Stimulated activated CD4-positive, alpha-beta T cell treated with anti-CD3 and anti-CD28 coated beads, Interleukin-4, amount 100 ng/mL, for 4 hours (primary cell): Measurements from ENCODE around the gene PTPRF.
A peak's percentile ranks its signal among the peaks of the same experiment; 100 is the strongest.

ENCODE experiments used
- DNase-seq, 2 experiments: peaks; one replicate each; pipeline ENCODE4 v3.0.0-alpha.2; 2020

The PTPRF gene

DNA sequence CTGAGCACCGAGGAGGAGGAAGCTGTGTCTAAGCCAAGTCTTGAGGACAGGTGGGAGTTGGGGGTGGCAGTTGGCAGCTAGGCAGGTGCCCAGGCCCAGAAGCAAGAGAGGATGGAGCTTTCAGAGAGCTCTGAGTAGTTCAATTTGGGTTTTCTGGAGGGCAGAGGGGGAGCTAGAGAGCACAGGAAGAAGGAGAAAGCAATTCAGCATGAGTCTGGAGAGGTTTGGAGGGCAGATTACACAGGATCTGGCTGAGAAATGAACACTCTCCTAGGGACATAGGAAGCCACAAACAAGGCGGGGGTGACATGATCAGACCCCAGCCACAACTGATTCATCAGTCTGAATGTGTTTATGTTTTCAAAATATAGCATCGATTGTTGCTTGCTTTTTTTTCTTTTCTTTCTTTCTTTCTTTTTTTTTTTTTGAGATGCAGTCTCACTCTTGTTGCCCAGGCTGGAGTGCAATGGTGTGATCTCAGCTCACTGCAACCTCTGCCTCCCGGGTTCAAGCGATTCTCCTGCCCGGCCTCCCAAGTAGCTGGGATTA, 23.8 kb downstream of the PTPRF start:
- DNase-seq: no peak

DNA sequence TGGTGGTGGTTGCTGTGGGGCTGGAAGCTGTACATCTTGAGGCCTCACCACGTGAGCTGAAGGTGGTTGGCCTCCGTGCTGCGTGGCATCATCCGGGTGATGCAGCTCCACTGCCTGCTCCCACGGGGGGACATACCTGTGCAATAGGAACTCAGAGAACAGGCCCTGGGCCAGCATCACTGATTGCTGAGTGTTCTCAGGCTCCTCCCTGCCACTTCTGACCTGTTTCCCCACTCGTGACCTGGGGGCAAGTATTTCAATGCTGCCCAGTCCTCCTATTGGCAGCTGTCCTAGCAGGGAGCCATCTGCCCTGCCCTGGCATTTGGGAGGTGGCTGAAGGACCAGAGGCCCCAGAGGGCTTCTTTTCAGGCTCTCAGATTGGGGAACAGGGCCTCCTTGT, 26.1 kb downstream of the PTPRF start:
- no peak for DNase-seq

DNA sequence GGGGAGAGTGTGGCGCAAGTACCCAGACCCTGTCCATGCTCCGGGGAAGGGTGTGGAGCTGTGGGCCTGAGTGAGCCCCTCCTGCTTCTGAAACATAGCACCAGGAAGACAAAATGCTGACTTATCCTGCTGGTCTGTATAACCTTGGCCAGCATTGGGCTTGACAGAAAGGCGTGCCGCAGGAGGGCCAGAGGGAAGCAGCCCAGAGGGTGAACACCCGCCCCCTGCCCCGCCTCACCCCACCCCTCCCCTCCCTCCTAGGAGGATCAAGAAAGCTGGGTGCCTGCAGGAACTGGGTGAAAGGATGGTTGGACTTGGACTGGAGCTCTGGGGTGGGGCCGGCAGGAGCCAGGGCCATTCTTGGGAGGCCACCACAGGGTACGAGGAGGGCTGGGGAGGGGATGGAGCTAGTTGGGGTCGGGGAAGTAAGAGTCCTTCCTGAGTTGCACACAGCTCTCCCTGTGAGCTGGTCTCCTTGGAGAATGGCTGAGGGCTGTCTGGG, 27.1 kb downstream of the PTPRF start:
- no peak for DNase-seq

DNA sequence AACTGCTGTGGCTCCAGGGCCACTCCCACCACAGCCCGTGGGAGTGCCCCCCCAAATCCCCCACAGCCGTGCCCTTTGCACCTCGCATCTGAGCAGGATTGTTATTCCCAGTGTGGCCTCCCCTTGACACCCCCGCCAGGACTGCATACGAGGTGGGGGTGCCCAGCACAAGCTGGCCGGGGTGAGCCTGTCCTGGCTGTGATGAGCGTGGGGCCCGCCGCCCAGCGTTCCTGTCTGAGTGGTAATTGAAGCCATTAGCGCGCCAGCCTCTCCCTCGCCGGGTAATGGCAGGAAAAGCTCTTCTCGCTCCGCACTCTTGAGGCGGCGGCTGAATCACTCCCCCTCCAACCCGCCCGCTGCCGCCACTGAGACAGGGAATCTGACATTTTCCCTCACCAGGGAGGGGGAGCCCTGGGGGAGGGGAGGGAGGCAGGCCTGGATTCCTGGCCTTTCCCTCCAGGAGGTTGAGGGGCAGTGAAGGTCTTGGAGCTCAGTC, 27.7 kb downstream of the PTPRF start:
- no peak for DNase-seq

DNA sequence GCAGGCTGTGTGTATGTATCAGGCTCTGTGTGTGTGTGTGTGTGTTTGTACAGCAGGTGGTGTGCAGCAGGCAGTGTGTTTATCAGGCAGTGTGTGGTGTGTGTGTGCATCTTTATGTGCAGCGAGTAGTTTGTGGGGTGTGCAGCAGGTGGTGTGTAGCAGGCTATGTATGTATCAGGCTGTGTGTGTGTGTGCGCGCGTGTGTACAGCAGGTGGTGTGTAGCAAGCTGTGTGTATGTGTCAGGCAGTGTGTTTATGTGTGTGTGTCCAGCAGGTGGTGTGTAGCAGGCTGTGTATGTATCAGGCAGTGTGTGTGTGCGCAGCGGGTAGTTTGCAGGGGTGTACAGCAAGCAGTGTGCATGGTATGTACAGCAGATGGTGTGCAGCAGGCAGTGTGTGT, 29.0 kb downstream of the PTPRF start:
- DNase-seq: no peak

DNA sequence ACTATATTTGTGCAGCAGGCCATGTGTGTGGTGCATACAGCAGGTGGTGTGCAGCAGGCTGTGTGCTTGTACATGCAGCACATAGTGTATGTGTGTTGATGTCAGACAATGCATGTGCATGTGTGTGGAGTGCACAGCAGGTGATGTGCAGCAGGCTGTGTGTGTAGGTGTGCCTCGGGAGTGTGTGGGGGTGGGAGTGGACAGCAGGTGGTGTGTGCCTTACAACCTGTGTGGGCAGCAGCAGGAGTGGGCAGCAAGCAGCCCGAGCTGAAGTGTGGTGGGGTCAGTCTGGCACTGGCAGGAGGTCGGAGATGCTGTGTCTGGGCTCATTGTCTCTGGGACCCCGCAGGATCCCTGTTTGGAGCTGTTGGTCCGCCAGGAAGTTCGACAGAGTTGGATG, 29.6 kb downstream of the PTPRF start:
- no peak for DNase-seq

DNA sequence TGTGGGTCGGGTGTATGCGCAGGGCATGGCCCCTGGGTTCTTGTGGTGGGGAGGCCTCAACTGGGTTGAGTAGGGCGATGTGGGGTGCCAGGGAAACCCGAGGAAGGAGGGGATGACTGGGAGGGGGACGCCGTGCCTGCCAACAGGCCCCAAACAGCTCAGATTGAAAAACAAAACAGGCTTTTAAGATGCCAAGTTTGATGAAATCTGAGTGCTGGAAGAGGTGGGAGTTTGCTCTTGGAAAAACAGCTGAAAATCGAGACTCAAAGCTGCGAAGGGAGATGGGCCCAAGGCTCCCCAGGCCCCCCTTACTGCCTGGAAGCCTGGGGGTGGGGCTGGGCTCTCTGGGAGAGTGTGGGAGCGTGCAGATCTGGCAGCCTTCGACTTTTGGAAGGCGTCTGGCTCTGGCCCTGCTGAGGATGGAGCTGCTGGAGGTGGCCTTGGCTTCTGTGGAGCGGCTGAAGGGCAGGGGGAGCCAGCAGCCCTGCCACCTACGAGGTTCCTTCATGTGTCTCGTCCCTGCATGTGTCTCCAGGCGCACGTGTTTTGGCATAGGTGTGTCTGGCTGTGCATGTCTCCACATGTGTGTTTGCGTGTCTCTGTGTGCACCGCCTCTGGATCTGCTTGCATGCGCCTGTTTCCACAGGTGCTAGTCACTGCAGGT, 33.3 kb downstream of the PTPRF start:
- no peak for DNase-seq

DNA sequence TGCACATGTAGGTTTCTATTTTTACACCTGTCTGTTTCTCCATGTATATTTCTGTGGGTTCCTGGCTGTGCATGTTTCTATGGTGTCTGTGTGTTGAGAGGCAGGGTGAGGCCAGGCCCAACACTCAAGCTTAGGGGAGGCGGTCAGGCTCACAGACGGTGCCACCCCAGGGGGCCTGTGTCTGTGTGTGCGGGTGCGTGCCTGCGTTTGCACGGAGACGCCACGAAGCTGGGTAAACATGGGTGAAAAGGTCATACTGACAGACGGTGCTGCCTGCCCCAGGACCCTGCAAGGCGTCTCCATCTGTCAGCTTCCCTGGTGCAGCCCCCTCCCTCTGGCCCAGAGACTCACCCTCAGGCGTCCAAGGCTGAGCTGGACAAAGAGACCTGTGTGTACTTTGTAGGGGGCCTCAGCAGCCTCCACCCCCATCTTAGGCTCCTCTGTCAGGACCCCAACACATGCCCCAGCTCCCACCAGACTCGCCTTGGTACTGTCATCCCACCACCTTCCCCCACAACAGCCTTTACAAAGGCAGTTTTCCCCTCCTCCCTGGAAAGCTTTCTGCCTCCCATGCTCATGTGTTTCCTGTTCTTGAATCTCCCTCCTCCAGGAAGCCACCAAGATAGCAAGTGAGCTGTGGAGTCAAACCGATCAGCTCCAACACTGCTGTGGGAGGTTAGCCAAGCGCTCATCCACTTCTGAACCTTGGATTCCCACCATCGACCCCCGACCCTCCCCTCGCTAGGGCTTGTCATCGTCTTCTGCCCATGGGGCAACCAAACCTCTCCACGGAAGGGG, 34.1 kb downstream of the PTPRF start:
- no peak for DNase-seq

DNA sequence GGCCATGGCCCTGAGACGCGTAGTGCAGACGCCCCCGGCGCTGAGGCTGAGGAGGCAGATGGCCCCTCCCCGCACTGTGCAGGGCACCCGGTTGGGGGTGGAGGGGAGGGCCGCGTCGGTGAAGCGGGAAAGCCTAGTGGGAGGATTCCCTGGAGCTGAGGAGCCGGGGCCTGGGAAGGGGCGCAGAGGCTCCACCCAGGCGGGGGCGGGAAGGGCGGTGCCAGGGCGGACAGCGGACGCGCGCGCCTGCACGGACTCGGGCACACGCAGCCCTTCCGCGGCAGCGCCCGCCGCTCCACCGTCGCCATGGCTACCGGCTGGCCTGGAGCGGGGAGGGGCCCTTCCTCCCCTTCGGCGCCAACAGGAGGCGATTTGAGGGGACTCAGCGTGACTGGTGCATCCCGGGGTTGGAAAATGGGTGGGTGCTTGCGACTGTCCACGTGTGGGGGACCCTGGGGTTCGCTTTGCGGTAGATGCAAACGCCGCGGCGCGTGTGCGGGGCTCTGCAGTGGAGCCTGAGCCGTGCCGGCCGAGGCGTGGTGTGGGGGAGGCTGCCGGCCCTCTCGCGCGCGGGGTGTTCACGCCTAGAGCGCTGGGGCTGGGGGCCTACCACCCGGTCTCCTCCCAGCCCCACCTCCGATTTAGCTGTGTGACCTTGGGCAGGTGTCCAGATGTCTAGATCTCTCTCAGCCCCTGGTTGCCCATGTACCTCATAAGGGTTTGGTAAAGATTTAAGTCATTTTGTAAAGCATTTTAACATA, 35.1 kb downstream of the PTPRF start:
- DNase-seq: peak in 1 of 2 experiments; percentile 34

DNA sequence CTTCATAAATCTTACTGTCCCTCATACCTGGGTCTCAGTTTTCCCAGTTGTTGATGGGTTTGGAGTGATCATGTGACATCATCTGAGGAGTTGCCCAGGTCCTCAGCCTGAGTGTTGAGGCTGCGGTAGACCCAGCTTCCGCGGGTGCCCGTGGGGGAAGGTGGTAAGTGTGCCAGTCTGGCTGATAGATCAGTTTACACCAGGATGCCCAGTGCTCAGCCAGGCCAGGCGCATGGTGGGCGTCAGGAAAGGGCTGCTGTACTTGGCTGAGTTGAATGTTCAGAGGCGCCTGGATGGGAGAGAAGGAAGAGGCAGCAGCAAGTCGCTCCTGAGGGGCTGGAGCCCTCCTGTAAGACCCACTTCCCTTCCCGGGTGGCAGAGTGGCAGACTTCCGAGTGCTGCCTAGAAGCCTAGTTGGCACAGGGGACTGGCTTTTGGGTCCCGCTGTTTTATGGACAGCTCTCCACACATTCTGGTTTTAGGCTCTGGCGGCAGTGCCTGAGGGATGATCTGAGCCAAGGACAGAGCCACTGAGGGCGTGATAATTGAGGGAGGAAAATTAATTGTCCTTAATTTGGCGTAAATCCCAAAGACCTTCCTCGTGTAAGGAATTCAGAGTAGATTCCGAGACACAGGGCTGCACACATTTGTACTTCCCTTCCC, 35.8 kb downstream of the PTPRF start:
- no peak for DNase-seq

DNA sequence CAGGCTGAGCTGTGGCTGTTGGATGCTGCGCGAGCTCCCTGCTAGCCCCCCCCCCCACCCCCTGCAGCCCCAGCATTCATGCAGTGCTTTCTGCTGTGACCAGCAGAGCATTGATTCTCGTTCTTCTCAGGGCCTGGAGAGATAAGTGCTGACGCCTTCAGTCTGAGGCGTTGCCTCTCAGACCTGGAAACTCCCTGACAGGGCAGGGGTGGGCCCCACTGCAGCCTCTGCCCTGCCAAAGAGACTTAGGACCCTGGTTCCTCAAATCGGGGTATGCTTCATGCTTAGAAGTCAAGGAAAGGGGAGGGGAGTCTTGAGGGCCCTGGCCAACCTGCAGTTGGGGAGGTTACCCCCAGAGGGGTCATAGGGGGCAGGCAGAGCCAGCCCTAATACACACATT, 38.5 kb downstream of the PTPRF start:
- no peak for DNase-seq

DNA sequence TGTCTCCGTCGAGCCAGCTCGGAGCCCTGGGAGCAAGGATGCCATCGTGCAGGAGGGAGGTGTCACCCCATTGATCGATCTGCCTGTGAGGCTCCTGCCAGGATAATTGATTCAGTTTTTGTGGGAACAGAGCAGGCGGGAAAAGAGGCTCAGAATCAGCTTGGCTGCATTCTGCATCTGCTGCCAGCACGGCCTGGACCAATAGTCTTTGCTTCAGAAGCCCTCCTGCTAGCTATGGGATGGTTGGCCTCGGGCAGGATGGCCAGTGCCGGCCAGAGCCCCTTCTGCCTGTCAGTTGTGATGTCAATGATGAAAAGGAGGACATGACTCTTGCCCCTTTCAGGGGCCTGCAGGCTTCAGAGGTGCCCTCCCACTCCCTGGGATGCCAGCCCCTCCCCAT, 39.6 kb downstream of the PTPRF start:
- no peak for DNase-seq

DNA sequence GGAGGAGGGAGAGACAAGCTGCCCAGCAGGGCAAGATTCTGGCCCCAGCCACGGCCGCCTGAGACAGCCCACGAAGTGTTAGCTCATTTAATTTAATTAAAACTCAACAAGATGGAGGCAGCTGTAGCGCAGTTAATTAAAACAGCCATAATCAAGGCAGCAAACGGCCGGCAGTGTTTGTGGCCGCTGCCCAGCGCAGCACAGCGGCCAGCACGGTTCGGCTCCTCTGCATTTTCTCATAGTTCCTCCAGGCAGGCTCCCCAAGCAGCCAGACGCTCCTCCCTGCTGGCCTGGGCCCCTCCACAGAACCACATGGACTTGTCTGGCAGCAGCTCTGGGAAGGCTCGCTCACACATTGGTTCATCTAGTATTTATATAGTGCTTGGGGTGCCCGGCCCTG, 40.0 kb downstream of the PTPRF start:
- no peak for DNase-seq

DNA sequence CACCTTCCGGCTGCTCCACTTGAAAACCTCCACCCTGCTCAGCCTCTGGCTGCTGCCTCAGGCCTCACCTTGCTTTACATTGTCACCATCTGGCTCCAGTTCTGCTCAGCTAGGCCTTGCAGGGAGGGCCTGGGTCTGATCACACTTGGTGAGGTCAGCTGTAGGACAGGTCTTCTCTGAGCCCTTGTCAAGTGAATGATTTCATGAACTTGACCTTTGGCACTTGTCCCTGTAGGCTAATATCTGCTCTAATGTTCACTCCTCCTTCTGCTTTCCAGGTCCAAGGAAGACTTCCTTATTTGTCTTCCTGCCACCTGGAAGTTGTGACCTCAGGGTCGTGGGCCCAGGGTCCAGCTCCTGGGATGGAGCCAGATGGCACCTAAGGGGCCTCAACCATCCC, 41.4 kb downstream of the PTPRF start:
- no peak for DNase-seq

DNA sequence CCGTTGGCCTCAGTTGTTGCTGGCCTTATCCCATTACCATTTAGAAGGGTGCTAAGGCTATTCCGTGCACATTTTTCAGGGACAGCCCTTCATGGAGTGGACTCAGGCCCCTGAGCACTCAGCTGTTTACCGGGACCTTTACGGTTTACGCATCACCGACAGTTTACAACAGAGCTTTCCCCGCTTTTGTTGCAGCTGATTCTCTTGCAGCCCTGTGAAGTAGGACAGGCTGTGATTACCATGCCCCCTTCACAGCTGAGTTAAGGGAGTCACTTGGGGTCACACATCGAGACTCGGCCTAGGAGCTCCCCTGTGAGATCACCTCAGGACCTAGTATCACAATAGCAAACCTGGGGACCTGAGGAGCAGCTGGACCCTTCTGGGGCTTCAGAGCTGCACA, 41.9 kb downstream of the PTPRF start:
- no peak for DNase-seq

DNA sequence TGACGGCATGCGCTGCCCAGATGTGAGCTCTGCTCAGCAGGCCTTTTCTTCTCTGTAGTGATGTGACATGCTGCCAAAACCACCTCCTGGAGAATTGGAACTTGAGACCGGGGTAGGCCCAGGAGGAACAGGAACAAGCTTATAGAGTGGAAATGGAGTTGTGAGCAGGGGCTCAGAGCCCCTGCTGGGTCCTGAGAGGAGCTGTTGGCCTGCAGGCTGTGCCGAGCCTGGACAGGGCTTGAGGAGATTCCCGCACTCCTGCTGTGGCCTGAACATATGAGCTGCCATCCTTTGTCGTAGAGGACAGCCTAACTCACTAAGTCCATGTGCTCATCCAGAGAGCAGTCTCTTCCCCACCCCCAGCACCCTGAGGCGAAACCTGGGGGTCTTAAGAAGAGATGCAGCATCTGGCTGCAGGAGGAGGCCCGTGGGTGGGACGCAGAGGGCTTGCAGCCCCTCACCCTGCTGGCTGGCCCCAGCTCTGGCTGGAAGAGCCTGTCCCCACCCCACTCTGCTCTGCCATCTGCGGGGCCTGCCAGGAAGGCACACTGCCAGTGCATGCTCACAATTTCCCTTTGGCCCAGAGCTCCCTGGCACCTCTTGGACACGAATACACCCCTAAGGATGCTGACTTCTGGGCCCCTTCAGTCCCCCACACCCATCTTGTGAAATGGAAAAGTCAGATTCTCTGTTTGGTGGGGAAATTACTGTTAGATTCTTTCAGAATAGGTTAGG, 42.5 kb downstream of the PTPRF start:
- DNase-seq: no peak

DNA sequence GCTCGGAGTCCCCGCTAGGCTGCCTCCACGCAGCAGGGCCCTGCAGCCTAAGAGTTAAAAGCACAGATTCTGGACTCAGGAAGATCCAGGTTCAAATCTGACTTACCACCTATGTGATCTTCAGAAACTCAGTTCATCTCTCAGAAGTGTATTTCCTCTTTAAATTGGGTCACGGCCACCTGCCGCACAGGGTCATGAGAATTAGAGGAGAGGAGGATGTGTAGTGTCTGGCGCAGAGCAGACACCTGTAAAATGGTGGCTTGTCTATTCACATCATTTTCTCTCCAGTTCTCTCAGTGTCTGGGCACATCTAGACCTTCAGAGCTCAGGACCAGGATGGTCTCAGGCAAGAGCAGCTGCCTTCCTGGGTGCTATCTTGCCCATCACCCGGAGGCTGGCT, 45.8 kb downstream of the PTPRF start:
- no peak for DNase-seq

DNA sequence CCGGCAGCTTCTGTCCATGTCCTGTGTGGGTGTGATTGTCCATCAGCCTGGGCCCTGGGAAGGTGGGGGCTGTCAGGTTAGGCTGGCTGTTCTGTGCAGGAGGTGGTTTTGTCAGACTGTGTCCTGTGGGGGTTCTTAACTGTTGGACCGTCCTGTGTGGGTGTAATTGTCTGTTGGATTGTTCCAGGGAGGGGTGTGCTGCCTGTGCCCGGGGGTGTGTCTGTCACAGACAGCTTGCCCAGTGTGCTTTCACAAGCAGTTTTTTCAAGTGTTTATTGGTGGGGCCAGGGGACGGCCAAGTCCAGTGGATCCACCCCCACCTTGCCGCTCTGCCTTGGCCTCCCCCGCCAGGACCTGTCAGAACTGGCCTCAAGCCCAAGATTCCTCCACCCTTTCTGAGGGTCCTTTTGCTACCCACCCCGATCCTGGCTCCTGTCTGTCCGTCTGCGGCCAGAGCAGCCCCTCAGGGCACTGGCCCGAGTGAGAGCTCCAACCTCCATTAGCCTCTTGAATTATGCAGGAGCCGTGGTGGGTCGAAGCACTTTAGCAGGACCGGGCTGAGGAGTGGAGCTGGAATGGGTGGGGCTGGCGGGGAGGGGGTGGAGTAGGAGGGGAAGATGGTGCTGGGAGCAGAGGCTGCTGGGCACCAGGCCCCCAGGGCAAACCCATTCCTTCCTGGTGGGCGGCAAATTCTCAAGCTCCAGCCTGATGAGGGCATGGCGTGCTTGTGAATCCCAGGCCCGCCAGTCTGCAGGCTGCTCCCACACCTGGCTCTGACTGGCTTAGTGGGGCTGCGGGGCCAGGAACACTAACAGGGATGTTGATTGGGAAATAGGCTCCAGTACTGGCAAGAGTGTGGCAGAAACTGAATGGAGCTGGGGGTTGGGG, 47.2 kb downstream of the PTPRF start:
- no peak for DNase-seq

DNA sequence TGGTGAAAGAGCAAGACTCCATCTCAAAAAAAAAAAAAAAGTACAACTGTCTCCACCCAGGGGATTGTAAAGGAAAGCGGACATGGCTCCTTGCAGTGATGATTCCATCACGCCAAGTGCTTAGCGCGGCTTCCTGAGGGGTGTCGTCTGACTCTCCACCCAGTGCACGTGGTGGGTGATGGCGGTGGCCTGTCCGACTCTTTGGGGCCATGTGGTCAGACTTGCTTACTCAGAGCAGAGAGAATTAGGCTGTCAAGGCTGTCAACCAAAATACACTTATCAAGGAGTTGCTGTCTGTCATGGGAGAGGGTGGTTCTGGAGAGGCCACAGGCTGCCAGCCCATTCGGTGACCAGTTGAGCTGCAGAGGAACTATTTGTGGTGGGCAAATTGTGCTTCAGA, 49.4 kb downstream of the PTPRF start:
- DNase-seq: no peak

DNA sequence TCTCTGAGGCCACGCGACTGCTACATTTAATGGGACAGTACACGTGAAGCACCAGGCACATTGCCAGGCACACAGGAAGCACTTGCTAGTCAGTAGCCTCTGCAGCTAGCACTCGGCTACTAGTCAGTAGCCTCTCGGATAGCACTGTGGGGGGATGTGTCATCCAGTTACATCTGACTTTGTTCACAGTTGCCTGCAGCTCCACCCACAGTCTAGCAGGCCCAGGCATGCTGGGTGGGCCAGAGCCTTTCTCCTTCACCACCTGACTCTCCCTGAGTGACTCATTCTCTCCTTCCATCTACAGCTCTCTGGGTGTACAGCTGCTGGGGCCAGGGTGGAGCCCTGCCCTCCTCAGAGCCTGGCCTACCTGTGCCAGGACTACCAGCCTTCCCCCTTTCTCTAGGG, 51.5 kb downstream of the PTPRF start:
- peak; percentile 21 to 62 for DNase-seq

DNA sequence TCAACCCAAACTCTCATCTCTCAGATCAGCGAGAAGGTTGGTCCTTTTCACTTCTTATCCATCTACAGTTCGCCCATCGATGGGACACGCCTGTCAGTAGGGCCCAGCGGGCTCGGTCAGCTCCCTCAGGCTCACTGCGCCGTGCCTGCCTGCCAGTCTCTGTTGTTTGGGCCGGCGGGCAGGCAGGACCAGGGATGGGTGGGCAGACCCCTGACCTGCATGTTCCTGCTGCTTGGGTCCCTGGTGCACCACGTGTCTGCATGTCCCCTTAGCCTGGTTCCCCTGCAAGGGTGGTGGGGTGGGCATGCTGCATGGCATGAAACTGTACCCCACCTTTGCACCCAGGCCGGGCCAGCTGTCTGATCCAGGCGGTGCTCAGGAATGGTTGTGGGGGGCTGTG, 52.4 kb downstream of the PTPRF start:
- DNase-seq: no peak
